Renal pelvis (tissue), 4 donors: ENCODE measurements around the gene KIF25. TPM values are rescaled to one million over a fixed set of nuclear protein-coding genes. Genes with fewer than 3 reads are reported as not detected.

Experiments
- DNase-seq: peaks from one replicate; pipeline ENCODE4 v3.0.0-alpha.2; 2013
- polyA plus RNA-seq, 3 donors: library from polyadenylated mRNA; unstranded; fragments of 120-200 nt; gene quantifications; one replicate each; pipeline ENCODE4 v1.2.1, GENCODE V29; 2013; ENCODE audit not compliant: insufficient read length in 3 of 3

The KIF25 gene
- polyA plus RNA-seq, 3 donors = 0.13 to 0.33 (median 0.25) TPM

- no peak for DNase-seq
Measured at GRCh38 chr6:168087436-168088160, 90.1 kb downstream of the KIF25 start.

- DNase-seq = peak; percentile 95
Measured at GRCh38 chr6:168088161-168089053, 90.9 kb downstream of the KIF25 start.

DNA sequence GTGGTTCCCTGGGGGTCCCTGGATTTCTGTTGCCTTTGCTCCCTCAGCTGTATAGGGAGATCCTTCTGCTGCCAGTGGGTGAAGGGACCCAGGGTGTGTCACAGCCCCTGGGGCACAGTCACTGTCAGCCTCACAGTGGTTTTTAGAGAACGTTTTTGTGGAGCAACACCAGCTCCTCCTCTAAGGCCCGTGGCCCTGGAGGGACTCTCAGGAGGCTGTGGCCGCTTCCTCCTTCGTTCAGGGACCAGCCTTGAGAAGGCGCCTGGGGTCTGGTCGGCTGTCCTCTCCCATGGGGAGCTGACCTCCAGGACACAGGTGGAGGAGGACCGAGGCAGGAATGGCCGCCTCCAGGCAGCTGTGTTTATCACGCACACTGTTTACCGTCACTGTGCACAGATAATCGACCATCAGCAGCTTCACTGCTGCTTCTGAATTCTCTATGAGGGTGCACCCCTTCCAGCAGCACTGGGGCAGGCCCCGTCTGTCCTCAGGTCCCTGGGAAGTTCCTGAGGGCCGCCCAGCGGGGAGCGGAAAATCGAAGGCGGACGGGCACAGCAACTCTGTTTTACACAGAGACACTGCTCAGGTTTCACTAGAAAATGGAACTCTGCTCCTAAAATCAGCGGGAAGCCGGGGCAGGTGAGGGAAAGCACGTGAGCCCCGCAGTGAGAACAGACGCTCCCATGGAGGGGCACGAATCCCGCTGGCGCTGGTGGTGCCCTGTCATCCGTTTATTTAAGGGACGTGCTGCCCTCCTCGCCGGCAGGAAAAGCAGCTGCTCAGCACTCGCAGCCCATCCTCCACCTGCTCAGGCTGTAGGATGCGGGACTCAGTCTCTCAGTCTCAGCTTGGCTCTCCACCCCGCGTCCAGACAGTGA, 92.0 kb downstream of the KIF25 start:
- no peak for DNase-seq

DNA sequence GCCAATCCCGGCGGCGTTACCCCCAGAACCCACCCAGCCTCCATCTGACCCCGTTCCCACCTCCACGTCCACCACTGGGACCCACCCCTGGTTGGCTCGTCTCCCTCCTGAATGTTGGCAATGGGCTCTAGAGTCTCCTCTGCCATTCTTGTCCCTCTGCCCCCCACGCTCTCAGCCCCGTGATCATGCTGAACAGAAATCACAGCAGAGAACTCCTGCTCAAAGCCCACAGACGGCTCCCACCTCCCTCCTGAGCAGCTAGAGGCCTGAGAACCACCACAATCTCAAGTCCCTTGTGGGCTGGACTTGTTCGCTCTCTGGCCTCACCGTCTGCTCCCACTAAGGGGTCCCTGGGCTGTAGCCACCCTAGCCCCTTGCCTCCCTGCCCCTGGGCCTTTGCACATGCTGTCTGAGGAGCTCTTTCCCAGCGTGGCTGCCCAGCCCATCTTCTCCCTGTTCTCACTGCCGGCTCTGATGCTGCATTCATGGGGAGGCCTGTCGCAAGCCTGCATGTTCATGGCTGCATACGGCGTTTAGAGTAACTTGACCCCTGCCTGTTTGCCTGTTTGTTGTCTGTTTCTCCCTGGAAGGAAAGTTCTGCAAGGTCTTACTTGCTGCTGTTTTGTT, 92.7 kb downstream of the KIF25 start:
- DNase-seq = no peak

GRCh38 chr6:168090706-168091105, 93.2 kb downstream of the KIF25 start:
- no peak for DNase-seq

DNA sequence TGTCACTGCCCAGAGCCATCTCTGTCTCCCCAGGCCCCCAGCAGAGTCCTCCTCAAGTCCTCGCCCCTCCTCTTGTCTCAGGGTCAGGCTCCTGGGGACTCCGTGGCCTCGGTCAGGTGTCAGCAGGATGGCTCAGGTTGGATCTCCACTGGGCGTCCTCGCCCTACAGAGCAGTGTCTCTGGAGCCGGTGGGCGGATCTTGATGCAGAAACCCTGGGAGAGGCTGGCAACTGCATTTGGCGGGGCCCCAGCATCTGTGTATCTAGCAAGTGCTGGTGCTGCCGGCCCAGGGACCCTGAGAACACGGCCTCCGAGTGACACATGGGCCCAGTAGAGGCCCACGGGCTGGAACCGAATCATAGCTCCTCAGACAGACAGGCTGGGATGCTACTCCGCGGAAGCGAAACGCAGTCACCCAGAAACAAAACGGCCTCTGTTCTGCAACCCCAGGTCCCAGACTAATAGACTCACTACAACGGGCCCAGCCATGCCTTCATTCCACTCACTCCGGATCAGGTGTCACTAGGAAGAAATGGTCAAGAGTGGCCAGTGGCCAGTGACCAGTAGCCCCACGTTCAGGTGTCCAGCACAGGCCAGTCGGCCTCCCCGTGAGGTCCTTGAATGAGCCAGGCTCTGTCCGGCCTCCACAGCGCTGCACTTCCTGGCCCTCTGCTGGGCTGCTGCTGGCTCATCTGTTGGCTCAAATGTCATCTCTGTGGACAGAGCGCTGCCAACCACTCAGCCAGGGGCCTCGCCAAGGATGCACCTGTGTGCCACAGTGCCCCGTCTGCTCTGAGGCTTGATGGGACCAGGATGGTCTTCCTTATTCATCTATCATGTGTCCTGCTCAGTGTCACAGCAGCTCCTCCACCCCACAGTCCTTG, 94.2 kb downstream of the KIF25 start:
- no peak for DNase-seq

DNA sequence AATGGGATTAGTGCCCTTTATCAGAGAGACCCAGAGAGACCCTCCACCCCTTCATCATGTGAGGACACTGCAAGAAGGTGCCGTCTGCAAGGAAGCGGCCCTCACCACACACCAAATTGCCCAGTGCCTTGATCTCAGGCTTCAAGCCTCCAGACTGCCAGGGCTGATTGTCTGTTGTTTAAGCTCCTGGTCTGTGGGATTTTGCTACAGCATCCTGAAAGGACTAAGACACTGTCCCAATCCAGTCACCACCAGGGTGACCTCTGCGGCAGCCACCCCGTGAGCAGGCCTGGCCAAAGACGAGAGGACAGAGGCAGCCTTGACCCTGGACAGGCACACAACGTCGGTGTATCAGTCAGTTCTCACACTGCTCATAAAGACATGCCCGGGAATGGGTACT, 95.1 kb downstream of the KIF25 start:
- no peak for DNase-seq

- DNase-seq = no peak
Measured at GRCh38 chr6:168093071-168093505, 95.6 kb downstream of the KIF25 start.

DNA sequence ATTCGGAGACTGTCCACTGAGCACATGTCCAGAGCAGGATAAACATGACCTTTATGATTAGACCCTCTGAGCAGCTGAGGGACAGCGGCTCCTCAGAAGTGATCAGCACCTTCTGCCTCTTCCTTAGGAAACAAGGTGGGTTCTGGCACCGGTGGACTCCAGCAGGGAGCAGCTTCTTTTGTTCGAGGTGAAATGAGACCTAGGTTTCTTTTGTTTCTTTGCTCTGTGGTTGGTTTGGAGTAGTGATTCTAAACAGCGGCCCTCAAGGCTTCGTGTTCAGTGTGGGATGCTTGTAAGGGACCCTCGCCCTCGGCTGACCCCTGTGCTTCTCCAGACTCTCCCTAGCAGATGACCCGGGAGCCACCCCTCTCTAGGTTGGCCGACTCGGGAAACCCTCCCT, 96.2 kb downstream of the KIF25 start:
- DNase-seq = no peak

Other genes starting within 250 kb of the KIF25 start
- 100 to 1,000 TPM; 178 to 233 (median 229) TPM for gene AFDN, start 170.8 kb upstream of the KIF25 start, polyA plus RNA-seq
- 10 to 100 TPM; 16.9 to 31.2 (median 28.4) TPM for gene FRMD1, start 81.5 kb downstream of the KIF25 start, polyA plus RNA-seq